Retinal pigment epithelial cell (primary cell): Measurements from ENCODE around the gene LAMA5.

Experiments
- DNase-seq: peaks from one replicate; pipeline ENCODE4 v3.0.0-alpha.2; 2010; ENCODE audit warnings: low read depth
- H3K4me3 ChIP-seq: 2 replicates; pipeline ENCODE4 v1.5.1; 2011; ENCODE audit warnings: mild to moderate bottlenecking, low read length, control low read depth, moderate library complexity
- TF ChIP-seq, protein P1 (sequence below): conservative IDR thresholded peaks from 2 replicates; pipeline ENCODE4 v1.5.1; 2011; ENCODE audit warnings: low read depth, low read length, control low read depth, inconsistent platforms

LAMA5 gene

DNA sequence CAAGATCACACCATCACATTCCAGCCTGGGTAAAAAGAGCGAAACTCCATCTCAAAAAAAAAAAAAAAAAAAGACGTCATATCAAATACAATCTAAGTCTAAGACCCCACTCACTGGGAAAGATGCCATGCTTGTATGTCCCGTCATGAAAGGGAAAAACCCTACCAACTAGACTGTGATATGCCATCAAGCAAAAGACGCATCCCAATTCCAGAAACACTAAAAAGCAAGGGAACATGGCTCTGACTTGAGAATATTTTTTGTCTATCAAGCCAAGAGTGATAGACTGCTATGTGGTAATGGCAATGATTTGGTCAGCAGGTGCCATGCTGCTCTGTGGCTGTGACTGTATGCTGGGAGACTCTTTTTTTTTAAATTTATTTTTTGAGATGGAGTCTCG lies 23.0 kb downstream of the LAMA5 start:
- TF ChIP-seq, protein P1, sequence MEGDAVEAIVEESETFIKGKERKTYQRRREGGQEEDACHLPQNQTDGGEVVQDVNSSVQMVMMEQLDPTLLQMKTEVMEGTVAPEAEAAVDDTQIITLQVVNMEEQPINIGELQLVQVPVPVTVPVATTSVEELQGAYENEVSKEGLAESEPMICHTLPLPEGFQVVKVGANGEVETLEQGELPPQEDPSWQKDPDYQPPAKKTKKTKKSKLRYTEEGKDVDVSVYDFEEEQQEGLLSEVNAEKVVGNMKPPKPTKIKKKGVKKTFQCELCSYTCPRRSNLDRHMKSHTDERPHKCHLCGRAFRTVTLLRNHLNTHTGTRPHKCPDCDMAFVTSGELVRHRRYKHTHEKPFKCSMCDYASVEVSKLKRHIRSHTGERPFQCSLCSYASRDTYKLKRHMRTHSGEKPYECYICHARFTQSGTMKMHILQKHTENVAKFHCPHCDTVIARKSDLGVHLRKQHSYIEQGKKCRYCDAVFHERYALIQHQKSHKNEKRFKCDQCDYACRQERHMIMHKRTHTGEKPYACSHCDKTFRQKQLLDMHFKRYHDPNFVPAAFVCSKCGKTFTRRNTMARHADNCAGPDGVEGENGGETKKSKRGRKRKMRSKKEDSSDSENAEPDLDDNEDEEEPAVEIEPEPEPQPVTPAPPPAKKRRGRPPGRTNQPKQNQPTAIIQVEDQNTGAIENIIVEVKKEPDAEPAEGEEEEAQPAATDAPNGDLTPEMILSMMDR, result no peak
- DNase-seq, result no peak
- H3K4me3 ChIP-seq, result no peak overlapping the region

DNA sequence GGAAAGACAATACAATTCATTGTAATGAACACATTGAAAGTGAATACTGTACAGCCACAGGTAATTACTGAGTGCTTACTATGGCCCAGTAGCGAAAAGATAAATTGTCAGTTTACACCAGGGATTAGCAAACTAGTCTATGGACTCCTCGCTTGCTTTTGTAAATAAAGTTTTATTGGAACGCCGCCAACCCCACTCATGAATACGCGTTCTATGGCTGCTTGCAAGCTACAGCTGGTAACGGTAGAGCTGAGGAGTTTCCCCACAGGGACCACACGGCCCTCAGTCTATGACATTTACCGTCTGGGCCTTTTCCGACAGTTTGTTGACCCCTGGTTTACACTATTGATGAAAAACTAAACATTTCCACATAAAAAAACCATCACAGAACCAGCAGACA lies 24.2 kb downstream of the LAMA5 start:
- H3K4me3 ChIP-seq, result no peak overlapping the region
- TF ChIP-seq, protein P1, result no peak
- DNase-seq, result no peak

DNA sequence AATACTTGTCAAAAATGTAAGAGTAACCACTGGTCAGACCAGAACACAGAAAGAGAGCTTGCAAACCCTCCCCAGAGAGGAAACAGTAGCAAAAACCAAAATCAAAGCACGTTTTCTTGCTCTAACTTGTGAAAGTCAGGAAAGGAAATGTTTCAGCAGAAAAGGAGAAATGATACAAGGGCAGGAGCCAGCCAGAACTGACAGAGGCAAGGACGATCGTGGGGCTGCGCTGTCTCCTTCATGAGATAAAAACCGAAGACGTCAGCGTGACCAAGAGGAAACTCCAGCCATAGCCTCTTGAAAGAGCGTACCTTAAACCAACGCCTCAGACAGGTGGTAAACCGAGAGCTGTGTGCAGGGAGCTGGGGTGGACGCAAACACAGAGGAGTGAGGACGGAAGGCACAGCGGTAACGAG lies 27.5 kb downstream of the LAMA5 start:
- no peak overlapping the region for H3K4me3 ChIP-seq
- TF ChIP-seq, protein P1, result no peak
- no peak for DNase-seq

DNA sequence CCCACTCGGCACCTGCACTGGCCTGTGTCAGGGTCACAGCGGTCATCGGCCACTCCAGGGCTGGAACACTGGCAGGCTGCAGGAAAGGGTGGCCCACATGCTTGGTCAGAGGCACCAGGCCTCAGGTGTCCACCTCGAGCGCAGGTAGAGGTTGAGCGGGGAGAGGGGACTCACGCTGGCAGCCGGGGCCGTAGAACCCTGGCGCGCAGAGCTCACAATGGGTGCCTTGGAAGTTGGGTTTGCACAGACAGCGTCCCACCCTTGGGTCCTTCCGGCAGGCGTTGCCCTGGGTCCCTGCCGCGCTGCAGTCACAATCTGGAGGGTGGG lies 28.9 kb downstream of the LAMA5 start:
- TF ChIP-seq, protein P1, result no peak
- no peak overlapping the region for H3K4me3 ChIP-seq
- no peak for DNase-seq

DNA sequence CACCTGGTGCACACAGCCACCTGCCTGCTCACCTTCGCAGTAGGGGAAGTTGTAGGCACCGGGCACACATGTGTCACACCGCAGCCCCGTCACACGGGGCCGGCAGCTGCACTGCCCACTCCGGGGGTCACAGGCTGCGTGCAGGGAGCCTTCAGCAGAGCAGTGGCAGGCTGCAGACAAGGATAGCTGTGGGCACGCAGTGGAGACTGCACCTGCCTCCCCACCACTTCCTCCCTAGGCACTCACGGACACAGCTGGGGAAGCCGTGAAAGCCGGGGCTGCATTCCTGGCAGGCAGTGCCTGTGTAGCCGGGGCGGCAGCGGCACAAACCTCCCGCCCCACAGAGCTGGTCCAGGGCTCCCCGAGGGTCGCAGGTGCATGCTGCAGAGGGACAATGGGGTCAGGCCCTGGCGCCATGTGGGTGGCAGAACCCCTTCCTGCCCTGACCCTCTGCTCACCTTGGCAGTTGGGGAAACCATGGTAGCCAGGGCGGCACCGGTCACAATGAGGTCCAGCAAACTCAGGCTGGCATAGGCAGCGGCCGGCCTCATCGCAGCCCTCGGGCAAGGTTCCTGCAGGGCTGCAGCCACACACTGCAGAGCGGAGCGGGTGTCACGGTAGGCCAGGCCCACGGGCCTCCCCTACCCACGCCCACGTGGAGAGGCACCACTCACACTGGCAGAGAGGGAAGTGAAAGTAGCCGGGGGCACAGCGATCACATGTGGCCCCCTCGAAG lies 29.4 kb downstream of the LAMA5 start:
- no peak overlapping the region for H3K4me3 ChIP-seq
- TF ChIP-seq, protein P1, result no peak
- no peak for DNase-seq

DNA sequence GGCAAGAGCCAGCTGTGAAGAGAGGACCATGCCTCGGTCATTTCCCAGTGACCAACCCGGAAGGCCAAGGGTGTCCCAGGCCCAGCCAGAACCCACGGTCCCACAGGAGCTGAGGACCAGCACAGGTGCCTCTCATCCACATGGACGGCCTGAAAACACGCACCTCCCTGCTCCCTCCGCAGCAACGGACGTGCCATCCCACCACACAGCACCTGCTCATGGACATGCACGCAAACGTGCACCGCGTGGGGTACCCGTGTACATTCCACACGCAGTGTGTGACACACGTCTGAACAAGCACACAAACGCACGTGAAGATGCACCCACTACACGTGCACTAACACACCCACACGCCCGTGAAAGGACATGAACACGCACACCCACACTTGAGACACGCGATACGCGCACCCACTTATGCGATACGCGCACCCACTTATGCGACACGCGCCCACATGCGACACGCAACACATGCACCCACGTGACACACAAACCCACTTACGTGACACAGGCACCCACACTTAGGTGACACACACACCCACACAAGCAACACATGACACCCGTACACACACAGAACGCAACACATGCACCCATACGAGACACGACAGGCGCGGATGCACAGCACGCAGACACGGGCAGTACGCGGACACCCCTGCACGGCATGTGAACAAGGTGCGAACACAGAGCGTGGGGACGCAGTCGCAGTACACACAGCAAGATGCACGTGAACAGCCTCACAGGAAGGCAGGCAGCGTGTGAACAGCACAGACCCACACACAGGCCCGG lies 30.1 kb downstream of the LAMA5 start:
- no peak overlapping the region for H3K4me3 ChIP-seq
- TF ChIP-seq, protein P1, result no peak
- no peak for DNase-seq

DNA sequence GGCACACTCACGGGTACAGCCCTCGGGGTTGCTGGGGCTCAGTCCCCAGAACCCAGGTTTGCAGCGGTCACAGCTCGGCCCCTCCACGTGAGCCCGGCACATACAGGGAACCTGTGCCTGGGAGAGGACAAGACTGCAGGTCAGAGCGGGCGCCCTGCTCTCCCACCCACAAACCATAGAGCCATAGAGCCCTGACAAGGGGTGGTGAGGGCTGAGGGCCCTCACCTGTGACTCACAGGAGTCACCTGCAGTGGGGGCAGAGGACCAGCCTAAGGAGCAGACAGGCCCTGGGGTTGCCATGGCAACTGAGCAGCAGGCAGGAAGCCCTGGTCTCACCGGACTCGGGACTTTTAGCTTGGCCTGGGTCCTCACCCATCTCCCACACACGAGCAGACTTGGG lies 30.8 kb downstream of the LAMA5 start:
- H3K4me3 ChIP-seq, result no peak overlapping the region
- DNase-seq, result no peak
- TF ChIP-seq, protein P1, result no peak
